Measurements from ENCODE around the gene UBE3B. TPM values are rescaled to one million over a fixed set of nuclear protein-coding genes. Genes with fewer than 3 reads are reported as not detected.

The UBE3B gene
- total RNA-seq, 4 donors from 2014 or later, result 51.0 to 93.5 (median 78.9) TPM

DNA sequence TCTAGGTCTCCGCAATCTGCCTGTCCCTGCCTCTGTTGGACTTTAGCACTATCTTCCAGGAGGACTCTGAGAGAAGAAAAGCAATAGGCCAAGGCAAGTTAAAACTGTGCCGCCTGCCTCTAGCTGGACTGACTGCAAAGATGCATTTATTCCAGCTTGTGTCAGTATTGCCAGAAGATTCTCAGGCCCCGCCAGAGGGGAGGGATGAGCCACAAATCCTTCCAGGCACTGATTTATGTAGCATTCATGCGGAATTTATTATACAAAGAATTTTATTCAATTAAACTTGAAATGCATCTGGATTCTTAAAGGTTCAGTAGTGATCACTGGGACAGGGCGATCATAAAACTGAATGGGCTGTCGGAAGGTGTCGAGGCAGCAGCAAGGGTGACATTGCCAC, 76.0 kb downstream of the UBE3B start:
- Histone ChIP-seq H3K27ac (no peak overlapping the region), H3K4me1 (no peaks in the 10 kb centered on the region), H3K27me3 (peaks cover 0 to 25% of the 10 kb centered on the region in 2 donors), H3K4me3 (no peak overlapping the region), H3K9me3 (no peaks in the 10 kb centered on the region), H3K36me3 (peaks cover 0 to 31% (median 0%) of the 10 kb centered on the region in 3 donors)
- DNase-seq (ENCODE audit: low spot score in 2 of 2), result no peak
- 71 to 74% methylated on average over 7 of the region's 7 CpGs for WGBS, 2 donors
- TF ChIP-seq EP300 (IDR thresholded peaks at IDR 0.05), result no peak
- TF ChIP-seq, protein P1, sequence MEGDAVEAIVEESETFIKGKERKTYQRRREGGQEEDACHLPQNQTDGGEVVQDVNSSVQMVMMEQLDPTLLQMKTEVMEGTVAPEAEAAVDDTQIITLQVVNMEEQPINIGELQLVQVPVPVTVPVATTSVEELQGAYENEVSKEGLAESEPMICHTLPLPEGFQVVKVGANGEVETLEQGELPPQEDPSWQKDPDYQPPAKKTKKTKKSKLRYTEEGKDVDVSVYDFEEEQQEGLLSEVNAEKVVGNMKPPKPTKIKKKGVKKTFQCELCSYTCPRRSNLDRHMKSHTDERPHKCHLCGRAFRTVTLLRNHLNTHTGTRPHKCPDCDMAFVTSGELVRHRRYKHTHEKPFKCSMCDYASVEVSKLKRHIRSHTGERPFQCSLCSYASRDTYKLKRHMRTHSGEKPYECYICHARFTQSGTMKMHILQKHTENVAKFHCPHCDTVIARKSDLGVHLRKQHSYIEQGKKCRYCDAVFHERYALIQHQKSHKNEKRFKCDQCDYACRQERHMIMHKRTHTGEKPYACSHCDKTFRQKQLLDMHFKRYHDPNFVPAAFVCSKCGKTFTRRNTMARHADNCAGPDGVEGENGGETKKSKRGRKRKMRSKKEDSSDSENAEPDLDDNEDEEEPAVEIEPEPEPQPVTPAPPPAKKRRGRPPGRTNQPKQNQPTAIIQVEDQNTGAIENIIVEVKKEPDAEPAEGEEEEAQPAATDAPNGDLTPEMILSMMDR (IDR thresholded peaks at IDR 0.05), result no peak
- no peak for TF ChIP-seq POLR2A (IDR thresholded peaks at IDR 0.05)

DNA sequence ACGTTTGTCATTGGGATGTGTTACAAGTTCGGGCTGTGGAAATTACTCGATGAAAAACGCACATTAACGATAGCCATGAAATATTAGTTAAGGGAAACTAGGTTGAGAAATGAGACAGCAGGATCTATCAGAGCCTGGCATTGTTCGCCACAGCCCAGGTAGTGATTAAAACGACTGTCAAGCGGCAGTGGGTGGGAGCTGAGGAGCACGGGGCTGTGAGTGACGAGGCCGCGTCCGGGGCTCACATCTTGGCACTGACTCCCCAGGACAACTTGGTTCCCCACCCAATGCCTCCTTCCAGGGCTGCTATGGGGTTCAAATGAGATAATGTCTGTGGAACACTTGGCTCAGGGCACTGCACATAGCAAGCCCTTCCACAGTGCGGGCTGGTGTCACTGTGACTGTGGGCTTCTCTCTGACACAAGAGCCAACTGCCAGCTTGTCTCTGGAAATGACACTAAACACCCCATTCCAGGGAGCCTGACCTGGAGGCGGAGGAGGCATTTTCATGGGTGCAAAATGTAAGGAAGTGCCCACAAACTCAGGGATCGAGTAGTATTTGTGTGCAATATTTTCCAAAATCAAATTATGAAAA, 76.6 kb downstream of the UBE3B start:
- no peak overlapping the region for H3K4me3 ChIP-seq
- peaks cover 0 to 19% of the 10 kb centered on the region in 2 donors for H3K27me3 ChIP-seq
- 53 to 57% methylated on average over 16 of the region's 16 CpGs for WGBS, 2 donors
- peaks cover 0 to 36% (median 0%) of the 10 kb centered on the region in 3 donors for H3K36me3 ChIP-seq
- no peaks in the 10 kb centered on the region for H3K4me1 ChIP-seq
- no peaks in the 10 kb centered on the region for H3K9me3 ChIP-seq
- TF ChIP-seq POLR2A (IDR thresholded peaks at IDR 0.05) (no peak), EP300 (IDR thresholded peaks at IDR 0.05) (no peak)
- TF ChIP-seq, protein P1 (IDR thresholded peaks at IDR 0.05), result no peak
- H3K27ac ChIP-seq, result no peak overlapping the region
- no peak for DNase-seq (ENCODE audit: low spot score in 2 of 2)

DNA sequence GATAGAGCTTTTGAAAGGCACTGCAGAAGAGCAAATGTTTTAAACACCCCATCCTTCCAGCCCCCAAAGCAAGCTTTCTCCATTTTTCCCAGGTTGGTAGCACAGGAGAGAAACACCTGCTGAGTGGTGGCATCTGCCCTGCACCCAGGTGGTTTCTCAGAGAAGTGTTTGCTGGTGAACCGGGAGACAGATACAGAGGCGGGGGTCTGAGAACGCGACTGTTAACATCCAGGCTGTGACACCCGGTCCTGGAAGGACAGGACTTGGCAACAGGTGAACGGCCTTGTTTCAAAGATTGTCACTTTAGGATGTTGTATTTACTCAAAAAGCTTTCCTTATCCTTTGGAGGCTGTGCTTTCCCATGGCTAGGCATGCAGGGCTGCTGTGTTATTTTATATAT, 77.3 kb downstream of the UBE3B start:
- Histone ChIP-seq H3K27me3 (peaks cover 0 to 12% of the 10 kb centered on the region in 2 donors), H3K4me1 (no peaks in the 10 kb centered on the region), H3K36me3 (peaks cover 0 to 44% (median 0%) of the 10 kb centered on the region in 3 donors), H3K9me3 (no peaks in the 10 kb centered on the region), H3K27ac (no peak overlapping the region), H3K4me3 (no peak overlapping the region)
- 77 to 79% methylated on average over 6 of the region's 6 CpGs for WGBS, 2 donors
- no peak for TF ChIP-seq EP300 (IDR thresholded peaks at IDR 0.05)
- no peak for TF ChIP-seq POLR2A (IDR thresholded peaks at IDR 0.05)
- TF ChIP-seq, protein P1 (IDR thresholded peaks at IDR 0.05), result no peak
- no peak for DNase-seq (ENCODE audit: low spot score in 2 of 2)

DNA sequence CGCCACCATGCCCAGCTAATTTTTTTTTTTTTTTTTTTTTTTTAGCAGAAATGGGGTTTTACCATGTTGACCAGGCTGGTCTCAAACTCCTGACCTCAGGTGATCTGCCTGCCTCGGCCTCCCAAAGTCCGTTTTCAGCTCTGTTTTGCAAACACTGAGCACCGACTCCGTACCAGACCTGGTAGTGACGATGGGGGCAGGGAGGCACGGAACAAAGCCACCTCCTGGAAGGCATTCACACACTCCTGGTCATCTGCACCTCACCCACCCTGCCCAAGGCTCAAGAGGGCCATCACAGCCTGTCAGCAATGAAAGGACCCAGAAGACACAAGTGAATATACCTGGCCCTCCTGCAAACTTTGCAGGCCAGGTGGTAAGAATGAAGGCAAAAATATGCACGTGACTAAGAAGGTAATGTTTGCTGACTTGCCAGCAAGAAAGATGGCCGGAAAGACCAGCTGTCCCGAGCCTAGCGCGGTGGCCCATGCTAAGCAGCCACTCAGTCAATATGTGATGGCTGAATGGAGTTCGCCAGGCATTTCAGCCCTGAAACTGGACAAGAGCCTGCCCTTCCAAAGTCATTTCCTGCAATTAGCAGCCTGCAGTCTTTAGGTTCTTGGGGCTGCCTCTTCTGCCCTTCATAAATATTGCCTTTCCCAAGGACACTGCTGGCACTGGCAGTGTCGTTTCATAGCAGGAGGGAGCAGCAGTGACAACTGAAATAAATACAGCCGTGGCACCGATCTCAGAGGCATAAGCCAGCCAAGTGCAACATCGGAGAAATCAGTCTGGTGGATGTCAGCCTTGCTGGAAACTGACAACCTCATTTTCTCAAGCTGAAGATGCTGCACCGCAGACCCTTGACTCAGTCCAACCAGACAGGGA, 78.2 kb downstream of the UBE3B start:
- Histone ChIP-seq H3K27ac (no peak overlapping the region), H3K27me3 (peaks cover 0 to 3% of the 10 kb centered on the region in 2 donors), H3K4me1 (no peaks in the 10 kb centered on the region), H3K36me3 (peaks cover 0 to 53% (median 0%) of the 10 kb centered on the region in 3 donors), H3K4me3 (no peak overlapping the region), H3K9me3 (no peaks in the 10 kb centered on the region)
- TF ChIP-seq POLR2A (IDR thresholded peaks at IDR 0.05) (no peak), EP300 (IDR thresholded peaks at IDR 0.05) (no peak)
- TF ChIP-seq, protein P1 (IDR thresholded peaks at IDR 0.05), result no peak
- DNase-seq (ENCODE audit: low spot score in 2 of 2), result no peak
- WGBS, 2 donors, result 76 to 79% methylated on average over 18 of the region's 18 CpGs

DNA sequence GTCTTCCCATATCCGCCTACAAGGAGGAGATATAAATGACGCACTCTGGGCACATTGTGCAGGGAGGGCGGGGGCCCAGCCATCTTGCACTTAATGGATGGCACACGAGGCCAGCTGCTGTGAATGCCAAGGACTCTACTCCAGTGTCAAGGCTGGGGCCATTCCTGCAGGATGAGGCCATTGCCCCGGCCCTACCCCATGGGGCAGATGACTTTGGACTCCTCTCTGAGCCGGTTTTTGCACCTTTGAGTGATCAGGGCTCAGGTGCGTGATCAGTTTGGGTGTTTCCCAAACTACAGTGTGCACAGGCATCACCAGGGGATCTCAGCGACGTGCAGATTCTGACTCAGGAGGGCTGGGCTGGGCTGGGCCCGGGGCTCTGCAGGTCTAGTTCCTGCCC, 79.8 kb downstream of the UBE3B start:
- Histone ChIP-seq H3K27ac (no peak overlapping the region), H3K36me3 (peaks cover 0 to 68% (median 0%) of the 10 kb centered on the region in 3 donors), H3K4me1 (no peaks in the 10 kb centered on the region), H3K4me3 (no peak overlapping the region), H3K27me3 (no peaks in the 10 kb centered on the region), H3K9me3 (no peaks in the 10 kb centered on the region)
- DNase-seq (ENCODE audit: low spot score in 2 of 2), result no peak
- WGBS, 2 donors, result 84 to 91% methylated on average over 6 to 10 of the region's 10 CpGs
- no peak for TF ChIP-seq EP300 (IDR thresholded peaks at IDR 0.05)
- no peak for TF ChIP-seq POLR2A (IDR thresholded peaks at IDR 0.05)
- TF ChIP-seq, protein P1 (IDR thresholded peaks at IDR 0.05), result no peak
